ENCODE measurements around the gene ZBTB37.

ZBTB37 gene

DNA sequence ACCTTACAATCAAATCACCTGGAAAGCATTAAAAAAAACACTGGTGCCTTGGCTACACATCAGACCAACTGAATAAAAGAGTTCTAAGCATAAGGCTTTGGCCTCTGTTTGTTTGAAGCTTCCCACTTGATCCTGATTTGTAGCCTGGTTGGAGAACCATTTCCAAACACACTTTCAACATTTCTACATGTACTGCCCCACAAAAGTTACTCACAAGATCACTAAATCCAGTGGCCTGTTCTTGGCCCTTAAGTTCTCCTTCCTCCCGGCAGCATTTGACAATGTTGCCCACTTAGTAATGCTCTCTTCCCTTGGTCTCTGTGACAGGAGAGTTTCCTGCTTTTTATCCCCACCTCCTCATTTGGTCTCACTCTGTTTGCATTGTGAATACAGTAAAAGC, 12.2 kb upstream of the ZBTB37 start:
- TF ChIP-seq CEBPB (IDR thresholded peaks at IDR 0.05) (no peak), TCF12 (IDR thresholded peaks at IDR 0.05; ENCODE audit: low read depth) (no peak), EGR1 (IDR thresholded peaks at IDR 0.05) (no peak), RAD21 (IDR thresholded peaks at IDR 0.05; ENCODE audit: low read depth) (no peak), TAF1 (IDR thresholded peaks at IDR 0.05; ENCODE audit: low read depth) (no peak), CREB1 (IDR thresholded peaks at IDR 0.05; ENCODE audit: low read depth) (no peak), FOXM1 (IDR thresholded peaks at IDR 0.05; ENCODE audit: borderline replicate concordance, low read depth) (no peak), EP300 (IDR thresholded peaks at IDR 0.05; ENCODE audit: borderline replicate concordance) (no peak), TEAD4 (IDR thresholded peaks at IDR 0.05) (no peak), ZBTB7A (IDR thresholded peaks at IDR 0.05; ENCODE audit: low read depth) (no peak)
- TF ChIP-seq, protein P1, sequence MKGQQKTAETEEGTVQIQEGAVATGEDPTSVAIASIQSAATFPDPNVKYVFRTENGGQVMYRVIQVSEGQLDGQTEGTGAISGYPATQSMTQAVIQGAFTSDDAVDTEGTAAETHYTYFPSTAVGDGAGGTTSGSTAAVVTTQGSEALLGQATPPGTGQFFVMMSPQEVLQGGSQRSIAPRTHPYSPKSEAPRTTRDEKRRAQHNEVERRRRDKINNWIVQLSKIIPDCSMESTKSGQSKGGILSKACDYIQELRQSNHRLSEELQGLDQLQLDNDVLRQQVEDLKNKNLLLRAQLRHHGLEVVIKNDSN (IDR thresholded peaks at IDR 0.05) = no peak
- TF ChIP-seq, protein P2, sequence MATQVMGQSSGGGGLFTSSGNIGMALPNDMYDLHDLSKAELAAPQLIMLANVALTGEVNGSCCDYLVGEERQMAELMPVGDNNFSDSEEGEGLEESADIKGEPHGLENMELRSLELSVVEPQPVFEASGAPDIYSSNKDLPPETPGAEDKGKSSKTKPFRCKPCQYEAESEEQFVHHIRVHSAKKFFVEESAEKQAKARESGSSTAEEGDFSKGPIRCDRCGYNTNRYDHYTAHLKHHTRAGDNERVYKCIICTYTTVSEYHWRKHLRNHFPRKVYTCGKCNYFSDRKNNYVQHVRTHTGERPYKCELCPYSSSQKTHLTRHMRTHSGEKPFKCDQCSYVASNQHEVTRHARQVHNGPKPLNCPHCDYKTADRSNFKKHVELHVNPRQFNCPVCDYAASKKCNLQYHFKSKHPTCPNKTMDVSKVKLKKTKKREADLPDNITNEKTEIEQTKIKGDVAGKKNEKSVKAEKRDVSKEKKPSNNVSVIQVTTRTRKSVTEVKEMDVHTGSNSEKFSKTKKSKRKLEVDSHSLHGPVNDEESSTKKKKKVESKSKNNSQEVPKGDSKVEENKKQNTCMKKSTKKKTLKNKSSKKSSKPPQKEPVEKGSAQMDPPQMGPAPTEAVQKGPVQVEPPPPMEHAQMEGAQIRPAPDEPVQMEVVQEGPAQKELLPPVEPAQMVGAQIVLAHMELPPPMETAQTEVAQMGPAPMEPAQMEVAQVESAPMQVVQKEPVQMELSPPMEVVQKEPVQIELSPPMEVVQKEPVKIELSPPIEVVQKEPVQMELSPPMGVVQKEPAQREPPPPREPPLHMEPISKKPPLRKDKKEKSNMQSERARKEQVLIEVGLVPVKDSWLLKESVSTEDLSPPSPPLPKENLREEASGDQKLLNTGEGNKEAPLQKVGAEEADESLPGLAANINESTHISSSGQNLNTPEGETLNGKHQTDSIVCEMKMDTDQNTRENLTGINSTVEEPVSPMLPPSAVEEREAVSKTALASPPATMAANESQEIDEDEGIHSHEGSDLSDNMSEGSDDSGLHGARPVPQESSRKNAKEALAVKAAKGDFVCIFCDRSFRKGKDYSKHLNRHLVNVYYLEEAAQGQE (IDR thresholded peaks at IDR 0.05; ENCODE audit: low read depth) = no peak
- TF ChIP-seq, protein P3, sequence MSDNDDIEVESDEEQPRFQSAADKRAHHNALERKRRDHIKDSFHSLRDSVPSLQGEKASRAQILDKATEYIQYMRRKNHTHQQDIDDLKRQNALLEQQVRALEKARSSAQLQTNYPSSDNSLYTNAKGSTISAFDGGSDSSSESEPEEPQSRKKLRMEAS (IDR thresholded peaks at IDR 0.05) = no peak

DNA sequence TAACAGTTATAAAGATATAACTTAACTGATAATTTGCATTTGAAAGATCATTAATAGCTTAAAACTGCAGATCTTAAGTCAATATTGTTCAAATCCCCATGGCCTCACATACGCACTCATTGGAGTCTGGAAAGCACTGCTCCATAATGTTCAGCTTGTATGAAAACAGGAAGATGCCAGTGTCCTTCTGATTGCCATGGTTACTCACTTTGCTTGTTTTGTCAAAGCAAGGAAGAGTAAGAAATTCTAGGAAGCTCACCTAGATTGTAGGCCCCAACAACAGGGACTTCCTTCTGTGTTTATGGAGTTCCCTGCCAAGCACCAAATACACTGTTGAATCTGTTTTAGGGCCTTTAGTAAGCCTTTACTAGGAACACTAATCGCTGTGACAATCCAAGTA, 11.3 kb upstream of the ZBTB37 start:
- TF ChIP-seq CEBPB (IDR thresholded peaks at IDR 0.05) (no peak), ZBTB7A (IDR thresholded peaks at IDR 0.05; ENCODE audit: low read depth) (no peak), EGR1 (IDR thresholded peaks at IDR 0.05) (no peak), FOXM1 (IDR thresholded peaks at IDR 0.05; ENCODE audit: borderline replicate concordance, low read depth) (no peak), TAF1 (IDR thresholded peaks at IDR 0.05; ENCODE audit: low read depth) (no peak), EP300 (IDR thresholded peaks at IDR 0.05; ENCODE audit: borderline replicate concordance) (no peak), TCF12 (IDR thresholded peaks at IDR 0.05; ENCODE audit: low read depth) (no peak), YY1 (IDR thresholded peaks at IDR 0.05; ENCODE audit: low read depth) (no peak), CREB1 (IDR thresholded peaks at IDR 0.05; ENCODE audit: low read depth) (no peak), RAD21 (IDR thresholded peaks at IDR 0.05; ENCODE audit: low read depth) (no peak), NFIC (IDR thresholded peaks at IDR 0.05) (no peak)
- TF ChIP-seq, protein P3 (IDR thresholded peaks at IDR 0.05) = no peak
- TF ChIP-seq, protein P1 (IDR thresholded peaks at IDR 0.05) = no peak

DNA sequence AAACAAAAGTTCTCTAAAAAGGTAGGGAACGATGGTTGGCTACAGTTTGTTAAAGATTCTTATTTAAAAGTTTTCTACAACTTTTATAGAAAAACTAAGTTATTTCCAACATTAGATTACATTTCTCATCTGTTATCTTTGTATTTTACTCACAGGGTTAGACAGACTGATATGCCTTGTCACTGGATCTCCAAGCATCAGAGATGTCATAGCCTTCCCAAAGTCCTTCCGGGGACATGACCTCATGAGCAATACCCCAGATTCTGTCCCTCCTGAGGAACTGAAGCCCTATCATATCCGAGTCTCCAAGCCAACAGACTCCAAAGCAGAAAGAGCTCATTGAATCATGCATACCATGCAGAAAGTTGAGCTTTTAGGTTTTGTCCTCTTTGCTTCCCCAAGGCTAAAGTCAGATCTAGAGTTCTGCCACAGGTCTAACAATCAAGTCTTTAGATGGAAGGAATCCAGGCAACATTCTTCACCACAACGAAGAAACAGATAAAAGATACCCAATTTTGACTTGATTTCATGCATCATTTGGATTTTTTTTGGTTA, 10.7 kb upstream of the ZBTB37 start:
- no peak for TF ChIP-seq YY1 (IDR thresholded peaks at IDR 0.05; ENCODE audit: low read depth)
- TF ChIP-seq TEAD4 (IDR thresholded peaks at IDR 0.05) = no peak
- TF ChIP-seq, protein P1 (IDR thresholded peaks at IDR 0.05) = no peak
- no peak for TF ChIP-seq EGR1 (IDR thresholded peaks at IDR 0.05)
- no peak for TF ChIP-seq CEBPB (IDR thresholded peaks at IDR 0.05)
- TF ChIP-seq, protein P2 (IDR thresholded peaks at IDR 0.05; ENCODE audit: low read depth) = no peak
- TF ChIP-seq NFIC (IDR thresholded peaks at IDR 0.05) = no peak
- TF ChIP-seq, protein P3 (IDR thresholded peaks at IDR 0.05) = no peak
- TF ChIP-seq FOXM1 (IDR thresholded peaks at IDR 0.05; ENCODE audit: borderline replicate concordance, low read depth) = no peak
- TF ChIP-seq TAF1 (IDR thresholded peaks at IDR 0.05; ENCODE audit: low read depth) = no peak
- TF ChIP-seq EP300 (IDR thresholded peaks at IDR 0.05; ENCODE audit: borderline replicate concordance) = no peak
- no peak for TF ChIP-seq TCF12 (IDR thresholded peaks at IDR 0.05; ENCODE audit: low read depth)
- TF ChIP-seq CREB1 (IDR thresholded peaks at IDR 0.05; ENCODE audit: low read depth) = no peak
- TF ChIP-seq RAD21 (IDR thresholded peaks at IDR 0.05; ENCODE audit: low read depth) = no peak
- TF ChIP-seq ZBTB7A (IDR thresholded peaks at IDR 0.05; ENCODE audit: low read depth) = no peak

DNA sequence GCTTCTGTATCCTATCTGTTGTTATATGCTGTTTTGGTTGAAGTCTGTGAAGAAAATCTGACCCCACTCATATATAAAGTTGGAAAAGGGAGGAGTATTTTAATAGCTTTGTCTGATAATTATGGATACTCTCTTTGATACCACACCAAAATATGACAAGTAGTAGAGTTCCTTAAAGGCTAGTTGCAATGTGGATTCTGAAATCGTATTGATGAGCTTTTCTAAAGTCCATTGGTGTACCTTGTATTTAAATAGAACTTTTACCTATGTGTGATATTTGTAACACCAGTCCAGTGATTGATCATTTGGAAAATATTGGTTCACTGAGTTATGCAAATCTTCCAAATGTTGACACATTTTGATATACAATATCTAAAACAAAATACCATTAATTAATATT, 8.1 kb upstream of the ZBTB37 start:
- TF ChIP-seq TCF12 (IDR thresholded peaks at IDR 0.05; ENCODE audit: low read depth) (no peak), TEAD4 (IDR thresholded peaks at IDR 0.05) (no peak), EP300 (IDR thresholded peaks at IDR 0.05; ENCODE audit: borderline replicate concordance) (no peak), ZBTB7A (IDR thresholded peaks at IDR 0.05; ENCODE audit: low read depth) (no peak), FOXM1 (IDR thresholded peaks at IDR 0.05; ENCODE audit: borderline replicate concordance, low read depth) (no peak), CEBPB (IDR thresholded peaks at IDR 0.05) (no peak), RAD21 (IDR thresholded peaks at IDR 0.05; ENCODE audit: low read depth) (no peak), NFIC (IDR thresholded peaks at IDR 0.05) (no peak), YY1 (IDR thresholded peaks at IDR 0.05; ENCODE audit: low read depth) (no peak), CREB1 (IDR thresholded peaks at IDR 0.05; ENCODE audit: low read depth) (no peak), EGR1 (IDR thresholded peaks at IDR 0.05) (no peak), TAF1 (IDR thresholded peaks at IDR 0.05; ENCODE audit: low read depth) (no peak)
- TF ChIP-seq, protein P3 (IDR thresholded peaks at IDR 0.05) = no peak
- TF ChIP-seq, protein P2 (IDR thresholded peaks at IDR 0.05; ENCODE audit: low read depth) = no peak
- TF ChIP-seq, protein P1 (IDR thresholded peaks at IDR 0.05) = no peak
